GM06990 (cell line): ENCODE data around the gene HOXA2.

Experiments
- DNase-seq: peaks from one replicate; pipeline ENCODE4 v3.0.0-alpha.2; 2011; ENCODE audit not compliant: insufficient read length; ENCODE audit errors: extremely low read depth
- H3K27me3 ChIP-seq: replicated peaks from 2 replicates; pipeline ENCODE4 v1.6.0; 2011; ENCODE audit warnings: low read length; ENCODE audit not compliant: control insufficient read depth, insufficient read depth
- H3K36me3 ChIP-seq: 2 replicates; pipeline ENCODE4 v1.5.1; 2011; ENCODE audit warnings: low read length; ENCODE audit not compliant: control insufficient read depth, insufficient read depth
- H3K4me3 ChIP-seq: replicated peaks from 2 replicates; pipeline ENCODE4 v1.5.1; 2011; ENCODE audit warnings: low read depth, mild to moderate bottlenecking, control low read depth, low read length
- CTCF ChIP-seq: IDR thresholded peaks from 2 replicates; pipeline ENCODE4 v1.5.1; 2011; ENCODE audit warnings: low read length, control low read depth, mild to moderate bottlenecking, inconsistent platforms; ENCODE audit not compliant: insufficient read depth, poor library complexity, severe bottlenecking

Gene HOXA2

GRCh38 chr7:27128034-27128433 lies 25.6 kb upstream of the HOXA2 start:
- Histone ChIP-seq H3K27me3 (no peaks in the 10 kb centered on the region), H3K36me3 (no peaks in the 10 kb centered on the region), H3K4me3 (no peak overlapping the region)
- no peak for TF ChIP-seq CTCF
- no peak for DNase-seq

GRCh38 chr7:27126596-27127327 lies 24.3 kb upstream of the HOXA2 start:
- H3K27me3 ChIP-seq: no peaks in the 10 kb centered on the region

GRCh38 chr7:27125986-27126394 lies 23.5 kb upstream of the HOXA2 start:
- Histone ChIP-seq H3K4me3 (no peak overlapping the region), H3K27me3 (no peaks in the 10 kb centered on the region), H3K36me3 (no peaks in the 10 kb centered on the region)
- no peak for DNase-seq
- no peak for TF ChIP-seq CTCF

More at GRCh38 chr7:27126596-27127327, 24.3 kb upstream of the HOXA2 start:
- H3K4me3 ChIP-seq: no peak overlapping the region
- TF ChIP-seq CTCF: no peak
- DNase-seq: no peak
- no peaks in the 10 kb centered on the region for H3K36me3 ChIP-seq

- Histone ChIP-seq H3K4me3 (no peak overlapping the region), H3K27me3 (no peaks in the 10 kb centered on the region)
Measured at GRCh38 chr7:27124902-27125689, 22.6 kb upstream of the HOXA2 start.

More at GRCh38 chr7:27124902-27125689, 22.6 kb upstream of the HOXA2 start:
- no peaks in the 10 kb centered on the region for H3K36me3 ChIP-seq
- no peak for TF ChIP-seq CTCF
- DNase-seq: no peak
